Measurements from ENCODE around the gene PPP1R14C.

The PPP1R14C gene

DNA sequence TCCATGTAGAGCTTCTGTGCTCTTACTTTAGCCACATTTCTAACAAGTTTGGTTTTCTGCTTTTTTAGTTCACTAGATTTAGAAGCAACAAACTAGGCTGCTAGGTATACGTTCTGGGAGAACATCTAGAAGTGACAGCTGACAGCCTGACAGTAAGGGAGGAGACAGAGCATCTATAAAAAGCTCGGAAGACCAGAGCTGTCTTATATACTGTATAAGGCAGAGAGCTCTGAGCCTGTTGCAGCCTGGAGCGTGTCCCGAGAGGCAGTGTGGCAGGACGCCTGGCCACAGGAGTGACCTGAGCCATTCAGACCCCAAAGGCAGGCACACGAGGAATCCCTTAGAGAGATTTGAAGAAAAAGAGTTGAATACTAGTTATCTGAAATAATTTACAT, 24.6 kb downstream of the PPP1R14C start:
- WGBS (ENCODE audit: insufficient coverage, insufficient read length): no CpG with 5 or more reads among the region's 6 CpGs
- no peak for DNase-seq (ENCODE audit: low read depth, low spot score)
- Histone ChIP-seq H3K36me3 (ENCODE audit: control insufficient read depth, insufficient read depth, low read length) (no peaks in the 10 kb centered on the region), H3K9me3 (ENCODE audit: control insufficient read depth, insufficient read depth, low read length) (no peaks in the 10 kb centered on the region), H3K27me3 (ENCODE audit: control insufficient read depth, insufficient read depth, low read length) (no peaks in the 10 kb centered on the region), H3K27ac (ENCODE audit: low read length) (no peak overlapping the region), H3K4me1 (ENCODE audit: control insufficient read depth, insufficient read depth, low read length) (no peaks in the 10 kb centered on the region), H3K4me3 (ENCODE audit: low read length) (no peak overlapping the region)

DNA sequence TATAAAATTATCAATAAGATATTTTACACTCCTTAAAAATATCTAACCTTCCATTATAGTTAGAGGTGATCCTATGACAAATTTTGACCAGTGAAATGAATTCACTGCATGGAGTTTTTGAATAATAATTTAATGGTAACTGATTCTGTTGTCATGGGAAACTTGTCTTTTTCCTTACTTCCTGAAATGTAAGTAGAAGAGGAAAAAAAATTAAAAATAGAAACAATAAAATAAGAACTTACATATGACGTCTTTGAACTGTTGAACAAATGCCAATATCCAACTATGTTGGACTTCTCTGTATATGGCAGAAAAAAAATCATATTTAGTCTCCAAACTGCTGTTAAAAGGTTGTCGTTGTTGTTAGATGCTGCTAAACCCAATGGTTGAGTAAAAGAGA, 26.3 kb downstream of the PPP1R14C start:
- no peak overlapping the region for H3K27ac ChIP-seq (ENCODE audit: low read length)
- no peaks in the 10 kb centered on the region for H3K9me3 ChIP-seq (ENCODE audit: control insufficient read depth, insufficient read depth, low read length)
- H3K27me3 ChIP-seq (ENCODE audit: control insufficient read depth, insufficient read depth, low read length): no peaks in the 10 kb centered on the region
- no peaks in the 10 kb centered on the region for H3K36me3 ChIP-seq (ENCODE audit: control insufficient read depth, insufficient read depth, low read length)
- no peaks in the 10 kb centered on the region for H3K4me1 ChIP-seq (ENCODE audit: control insufficient read depth, insufficient read depth, low read length)
- no peak overlapping the region for H3K4me3 ChIP-seq (ENCODE audit: low read length)
- no peak for DNase-seq (ENCODE audit: low read depth, low spot score)
- WGBS (ENCODE audit: insufficient coverage, insufficient read length): no CpG with 5 or more reads among the region's 2 CpGs

- Histone ChIP-seq H3K4me3 (ENCODE audit: low read length) (no peak overlapping the region), H3K36me3 (ENCODE audit: control insufficient read depth, insufficient read depth, low read length) (no peaks in the 10 kb centered on the region), H3K4me1 (ENCODE audit: control insufficient read depth, insufficient read depth, low read length) (no peaks in the 10 kb centered on the region), H3K27ac (ENCODE audit: low read length) (no peak overlapping the region), H3K27me3 (ENCODE audit: control insufficient read depth, insufficient read depth, low read length) (no peaks in the 10 kb centered on the region), H3K9me3 (ENCODE audit: control insufficient read depth, insufficient read depth, low read length) (no peaks in the 10 kb centered on the region)
- no CpG with 5 or more reads among the region's 4 CpGs for WGBS (ENCODE audit: insufficient coverage, insufficient read length)
- no peak for DNase-seq (ENCODE audit: low read depth, low spot score)
Observed at GRCh38 chr6:150169609-150170008, 26.8 kb downstream of the PPP1R14C start.

GRCh38 chr6:150172929-150173328, 30.1 kb downstream of the PPP1R14C start:
- Histone ChIP-seq H3K4me3 (ENCODE audit: low read length) (no peak overlapping the region), H3K9me3 (ENCODE audit: control insufficient read depth, insufficient read depth, low read length) (no peaks in the 10 kb centered on the region), H3K4me1 (ENCODE audit: control insufficient read depth, insufficient read depth, low read length) (no peaks in the 10 kb centered on the region), H3K27me3 (ENCODE audit: control insufficient read depth, insufficient read depth, low read length) (no peaks in the 10 kb centered on the region), H3K36me3 (ENCODE audit: control insufficient read depth, insufficient read depth, low read length) (no peaks in the 10 kb centered on the region), H3K27ac (ENCODE audit: low read length) (no peak overlapping the region)
- no CpG with 5 or more reads among the region's 2 CpGs for WGBS (ENCODE audit: insufficient coverage, insufficient read length)
- DNase-seq (ENCODE audit: low read depth, low spot score): no peak

GRCh38 chr6:150175586-150176151, 32.8 kb downstream of the PPP1R14C start:
- no peak overlapping the region for H3K27ac ChIP-seq (ENCODE audit: low read length)
- H3K9me3 ChIP-seq (ENCODE audit: control insufficient read depth, insufficient read depth, low read length): no peaks in the 10 kb centered on the region
- no peaks in the 10 kb centered on the region for H3K27me3 ChIP-seq (ENCODE audit: control insufficient read depth, insufficient read depth, low read length)
- DNase-seq (ENCODE audit: low read depth, low spot score): no peak
- no CpG with 5 or more reads among the region's 4 CpGs for WGBS (ENCODE audit: insufficient coverage, insufficient read length)
- H3K36me3 ChIP-seq (ENCODE audit: control insufficient read depth, insufficient read depth, low read length): no peaks in the 10 kb centered on the region
- no peaks in the 10 kb centered on the region for H3K4me1 ChIP-seq (ENCODE audit: control insufficient read depth, insufficient read depth, low read length)
- no peak overlapping the region for H3K4me3 ChIP-seq (ENCODE audit: low read length)

GRCh38 chr6:150176152-150176551, 33.3 kb downstream of the PPP1R14C start:
- Histone ChIP-seq H3K4me1 (ENCODE audit: control insufficient read depth, insufficient read depth, low read length) (no peaks in the 10 kb centered on the region), H3K36me3 (ENCODE audit: control insufficient read depth, insufficient read depth, low read length) (no peaks in the 10 kb centered on the region), H3K27ac (ENCODE audit: low read length) (no peak overlapping the region), H3K4me3 (ENCODE audit: low read length) (no peak overlapping the region), H3K27me3 (ENCODE audit: control insufficient read depth, insufficient read depth, low read length) (no peaks in the 10 kb centered on the region), H3K9me3 (ENCODE audit: control insufficient read depth, insufficient read depth, low read length) (no peaks in the 10 kb centered on the region)
- DNase-seq (ENCODE audit: low read depth, low spot score): no peak
- WGBS (ENCODE audit: insufficient coverage, insufficient read length): no CpG with 5 or more reads among the region's 8 CpGs

DNA sequence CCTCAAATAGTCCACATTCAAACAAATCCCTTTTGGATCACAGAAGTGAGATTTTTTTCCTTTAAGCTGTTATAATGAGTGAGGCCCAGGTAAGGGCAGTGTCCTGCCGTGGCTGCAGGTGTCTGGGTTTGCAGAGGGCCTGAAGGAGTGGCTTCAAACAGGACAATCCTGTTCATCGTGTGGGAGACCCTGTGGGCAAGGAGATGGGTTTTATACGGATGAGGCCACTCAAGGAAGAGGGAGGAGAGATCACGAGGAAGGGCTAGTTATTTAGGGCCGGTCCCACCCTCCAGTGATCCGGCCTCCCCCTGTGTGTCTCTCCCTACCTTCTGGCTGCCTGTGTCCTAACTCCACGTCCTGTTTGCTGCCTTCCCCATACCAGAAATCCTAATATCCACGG, 33.8 kb downstream of the PPP1R14C start:
- Histone ChIP-seq H3K4me1 (ENCODE audit: control insufficient read depth, insufficient read depth, low read length) (no peaks in the 10 kb centered on the region), H3K9me3 (ENCODE audit: control insufficient read depth, insufficient read depth, low read length) (no peaks in the 10 kb centered on the region), H3K27me3 (ENCODE audit: control insufficient read depth, insufficient read depth, low read length) (no peaks in the 10 kb centered on the region), H3K36me3 (ENCODE audit: control insufficient read depth, insufficient read depth, low read length) (no peaks in the 10 kb centered on the region), H3K27ac (ENCODE audit: low read length) (no peak overlapping the region), H3K4me3 (ENCODE audit: low read length) (no peak overlapping the region)
- DNase-seq (ENCODE audit: low read depth, low spot score): no peak
- no CpG with 5 or more reads among the region's 8 CpGs for WGBS (ENCODE audit: insufficient coverage, insufficient read length)

DNA sequence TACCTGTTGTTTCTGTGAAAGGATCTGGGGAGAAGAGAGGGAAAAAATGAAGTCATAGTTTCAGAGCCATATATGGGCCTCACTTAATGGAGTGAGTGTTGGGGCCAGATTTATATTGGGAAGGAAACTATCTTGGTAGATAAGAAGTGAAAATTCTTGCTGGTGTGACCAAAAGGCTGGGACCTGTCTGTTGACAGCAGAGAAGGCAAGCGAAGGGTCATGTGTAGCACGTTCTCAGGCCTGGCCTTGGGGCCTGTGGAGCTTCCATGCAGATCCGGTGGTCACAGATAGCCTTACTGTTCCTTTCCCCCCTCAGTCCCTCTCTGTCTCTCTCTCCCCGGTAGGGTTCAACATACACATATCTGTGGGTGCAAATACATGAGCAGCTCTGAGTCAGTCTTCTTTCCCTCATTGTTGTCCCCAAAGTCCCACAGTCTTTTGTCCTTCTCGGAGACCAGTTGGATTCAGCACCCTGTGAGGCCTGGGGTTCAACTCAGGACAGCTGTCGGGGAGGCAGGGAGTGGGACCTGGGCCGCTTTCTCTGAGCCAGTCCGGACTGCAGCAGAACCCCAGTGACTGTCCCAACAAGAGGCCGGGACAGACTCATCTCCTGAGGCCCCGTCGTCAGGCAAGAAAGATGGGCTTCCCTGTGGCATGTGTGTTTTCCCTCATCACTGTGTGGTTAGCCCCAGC, 34.6 kb downstream of the PPP1R14C start:
- no peak for DNase-seq (ENCODE audit: low read depth, low spot score)
- H3K4me1 ChIP-seq (ENCODE audit: control insufficient read depth, insufficient read depth, low read length): no peaks in the 10 kb centered on the region
- no peaks in the 10 kb centered on the region for H3K9me3 ChIP-seq (ENCODE audit: control insufficient read depth, insufficient read depth, low read length)
- H3K36me3 ChIP-seq (ENCODE audit: control insufficient read depth, insufficient read depth, low read length): no peaks in the 10 kb centered on the region
- no peak overlapping the region for H3K27ac ChIP-seq (ENCODE audit: low read length)
- no CpG with 5 or more reads among the region's 11 CpGs for WGBS (ENCODE audit: insufficient coverage, insufficient read length)
- H3K4me3 ChIP-seq (ENCODE audit: low read length): no peak overlapping the region
- no peaks in the 10 kb centered on the region for H3K27me3 ChIP-seq (ENCODE audit: control insufficient read depth, insufficient read depth, low read length)

DNA sequence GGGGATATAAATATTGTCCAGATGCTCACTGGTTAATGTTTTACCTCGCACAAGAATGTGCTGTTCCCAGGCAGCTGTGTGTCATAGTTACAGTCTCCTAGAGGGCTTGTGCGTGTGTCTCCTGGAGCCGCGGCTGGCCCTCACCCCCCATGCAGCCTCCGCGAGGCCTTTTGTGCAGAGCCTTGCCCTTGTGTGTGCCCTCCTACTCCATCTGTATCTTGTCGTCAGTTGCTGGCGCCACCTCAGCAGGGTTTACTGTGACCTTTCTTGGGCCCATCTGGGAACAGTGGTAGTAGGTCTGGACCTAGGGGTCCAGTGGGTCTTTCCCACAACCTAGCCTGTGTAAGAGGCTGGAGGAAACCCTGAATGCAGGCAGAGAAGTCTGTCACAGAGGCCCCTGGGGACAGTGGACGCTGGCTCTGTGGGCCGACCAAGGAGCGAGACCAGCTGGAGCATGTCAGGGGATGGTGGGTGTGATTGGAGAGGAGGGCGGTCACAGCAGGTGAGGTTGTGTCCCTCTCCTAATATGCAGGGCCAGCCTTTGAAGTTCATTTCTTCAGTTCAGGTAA, 35.2 kb downstream of the PPP1R14C start:
- DNase-seq (ENCODE audit: low read depth, low spot score): no peak
- WGBS (ENCODE audit: insufficient coverage, insufficient read length): no CpG with 5 or more reads among the region's 12 CpGs
- H3K36me3 ChIP-seq (ENCODE audit: control insufficient read depth, insufficient read depth, low read length): no peaks in the 10 kb centered on the region

DNA sequence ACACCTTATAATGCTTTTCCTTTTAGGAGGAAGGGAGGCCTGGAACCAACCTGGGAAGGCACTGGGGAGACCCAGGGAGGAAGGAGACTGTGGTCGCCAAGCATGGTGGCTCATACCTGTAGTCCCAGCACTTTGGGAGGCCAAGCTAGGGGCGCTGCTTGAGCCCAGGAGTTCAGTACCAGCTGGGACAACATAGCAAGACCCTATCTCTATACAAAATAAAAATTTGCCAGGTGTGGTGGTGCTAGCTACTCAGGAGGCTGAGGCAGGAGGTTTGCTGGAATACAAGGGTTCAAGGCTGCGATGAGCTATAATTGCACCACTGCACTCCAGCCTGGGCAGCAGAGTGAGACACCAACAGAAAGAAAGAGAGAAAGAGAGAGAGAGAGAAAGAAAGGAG, 36.2 kb downstream of the PPP1R14C start:
- DNase-seq (ENCODE audit: low read depth, low spot score): no peak
- H3K4me1 ChIP-seq (ENCODE audit: control insufficient read depth, insufficient read depth, low read length): no peaks in the 10 kb centered on the region
- no peak overlapping the region for H3K4me3 ChIP-seq (ENCODE audit: low read length)
- no peak overlapping the region for H3K27ac ChIP-seq (ENCODE audit: low read length)
- H3K9me3 ChIP-seq (ENCODE audit: control insufficient read depth, insufficient read depth, low read length): no peaks in the 10 kb centered on the region
- WGBS (ENCODE audit: insufficient coverage, insufficient read length): no CpG with 5 or more reads among the region's 3 CpGs
- no peaks in the 10 kb centered on the region for H3K36me3 ChIP-seq (ENCODE audit: control insufficient read depth, insufficient read depth, low read length)
- no peaks in the 10 kb centered on the region for H3K27me3 ChIP-seq (ENCODE audit: control insufficient read depth, insufficient read depth, low read length)

More for the DNA sequence above, 35.2 kb downstream of the PPP1R14C start:
- H3K4me1 ChIP-seq (ENCODE audit: control insufficient read depth, insufficient read depth, low read length): no peaks in the 10 kb centered on the region
- H3K9me3 ChIP-seq (ENCODE audit: control insufficient read depth, insufficient read depth, low read length): no peaks in the 10 kb centered on the region
- no peaks in the 10 kb centered on the region for H3K27me3 ChIP-seq (ENCODE audit: control insufficient read depth, insufficient read depth, low read length)
- H3K4me3 ChIP-seq (ENCODE audit: low read length): no peak overlapping the region
- H3K27ac ChIP-seq (ENCODE audit: low read length): no peak overlapping the region

Data from iPS DF 6.9 (cell line).